OCI-LY7 (cell line): ENCODE measurements around the gene RSPH6A.

Source experiments
- CTCF ChIP-seq: fragments of 200-600 bp; sonication (generic); conservative IDR thresholded peaks from 2 replicates; pipeline ENCODE4 v1.5.1; 2014; ENCODE audit warnings: mild to moderate bottlenecking, antibody characterized with exemption, low read length, moderate library complexity, mixed read lengths
- EZH2phosphoT487 ChIP-seq: fragments of 200-600 bp; sonication (generic); IDR thresholded peaks from 2 replicates; pipeline ENCODE4 v1.6.1; 2018; ENCODE audit warnings: low read depth, borderline replicate concordance, mild to moderate bottlenecking, mixed run types, antibody characterized with exemption, low read length, moderate library complexity, mixed read lengths

- TF ChIP-seq CTCF: no peak
- no peak for TF ChIP-seq EZH2phosphoT487
Observed at GRCh38 chr19:45767410-45767880, 47.7 kb downstream of the RSPH6A start.
